Esophagus muscularis mucosa (tissue), 4 donors: ENCODE results near the gene PSEN1.

Experiments used
- CTCF ChIP-seq, 3 experiments: fragments of 200-600 bp in 2 of 3; fragments of 450-650 bp in 1 of 3; sonication (generic) in 2 of 3; IDR thresholded peaks; one replicate each; pipeline ENCODE4 v1.5.1; 2017 to 2019; ENCODE audit warnings: antibody characterized with exemption in 3 of 3, mild to moderate bottlenecking in 2 of 3, moderate library complexity in 1 of 3
- EP300 ChIP-seq: sonication (generic); formaldehyde crosslinking; IDR thresholded peaks from one replicate; pipeline ENCODE4 v1.6.1; 2017; ENCODE audit warnings: antibody characterized with exemption
- POLR2A ChIP-seq: fragments of 450-650 bp; IDR thresholded peaks from one replicate; pipeline ENCODE4 v1.6.1; 2017; ENCODE audit warnings: antibody characterized with exemption, moderate library complexity, mild to moderate bottlenecking, low read depth
- POLR2AphosphoS5 ChIP-seq, 2 donors: sonication (generic); formaldehyde crosslinking; IDR thresholded peaks; one replicate each; pipeline ENCODE4 v1.6.1; 2017; ENCODE audit warnings: antibody characterized with exemption in 2 of 2

GRCh38 chr14:73168274-73168673 is 32.0 kb downstream of the PSEN1 start:
- TF ChIP-seq EP300 (no peak), CTCF (IDR thresholded peaks at IDR 0.05) (no peak), POLR2A (no peak), POLR2AphosphoS5 (IDR thresholded peaks at IDR 0.05) (no peak)
